Transverse colon (tissue), 4 donors: ENCODE results near the gene SMIM20.

Source experiments
- CTCF ChIP-seq, 5 experiments: fragments of 200-600 bp in 3 of 5; fragments of 450-650 bp in 2 of 5; sonication (generic) in 3 of 5; IDR thresholded peaks; 1 replicate in 2 of 5; 2 replicates in 3 of 5; pipeline ENCODE4 v1.5.1; 2016 to 2017; ENCODE audit warnings: antibody characterized with exemption in 5 of 5, inconsistent platforms in 3 of 5, mild to moderate bottlenecking in 2 of 5, moderate library complexity in 1 of 5
- POLR2AphosphoS5 ChIP-seq, 3 donors: sonication (generic); formaldehyde crosslinking; IDR thresholded peaks; one replicate each; pipeline ENCODE4 v1.6.1; 2016; ENCODE audit warnings: antibody characterized with exemption in 3 of 3

- TF ChIP-seq POLR2AphosphoS5 (IDR thresholded peaks at IDR 0.05), result no peak
- no peak for TF ChIP-seq CTCF (IDR thresholded peaks at IDR 0.05)
Observed at GRCh38 chr4:25929298-25929686, 15.3 kb downstream of the SMIM20 start.
